NCI-H526 treated with DMSO at 0.1 percent for 48 hours (cell line): ENCODE measurements around the gene NMNAT2.

ENCODE experiments used
- DNase-seq: peaks from one replicate; lab custom pipeline; 2025; lab: John Stamatoyannopoulos, UW

Gene NMNAT2

GRCh38 chr1:183236158-183236725, 181.9 kb downstream of the NMNAT2 start:
- peak; percentile 27 for DNase-seq

GRCh38 chr1:183235503-183235902, 182.7 kb downstream of the NMNAT2 start:
- no peak for DNase-seq

- peak; percentile 83 for DNase-seq
Measured at GRCh38 chr1:183234660-183235476, 183.3 kb downstream of the NMNAT2 start.

GRCh38 chr1:183233113-183233512, 185.1 kb downstream of the NMNAT2 start:
- DNase-seq: no peak

- DNase-seq: peak; percentile 34
Measured at GRCh38 chr1:183231545-183231944, 186.6 kb downstream of the NMNAT2 start.

- peak; percentile 96 for DNase-seq
Measured at GRCh38 chr1:183230413-183230812, 187.8 kb downstream of the NMNAT2 start.

GRCh38 chr1:183228347-183229220, 189.6 kb downstream of the NMNAT2 start:
- DNase-seq: no peak

GRCh38 chr1:183227422-183228346, 190.5 kb downstream of the NMNAT2 start:
- no peak for DNase-seq

GRCh38 chr1:183226963-183227362, 191.2 kb downstream of the NMNAT2 start:
- peak; percentile 73 for DNase-seq

- no peak for DNase-seq
Measured at GRCh38 chr1:183226361-183226760, 191.8 kb downstream of the NMNAT2 start.

- DNase-seq: no peak
Measured at GRCh38 chr1:183223467-183223866, 194.7 kb downstream of the NMNAT2 start.

- no peak for DNase-seq
Measured at GRCh38 chr1:183222909-183223308, 195.3 kb downstream of the NMNAT2 start.

GRCh38 chr1:183219616-183220009, 198.6 kb downstream of the NMNAT2 start:
- DNase-seq: no peak

GRCh38 chr1:183218971-183219615, 199.1 kb downstream of the NMNAT2 start:
- DNase-seq: no peak

- DNase-seq: no peak
Measured at GRCh38 chr1:183218027-183218618, 200.1 kb downstream of the NMNAT2 start.

- no peak for DNase-seq
Measured at GRCh38 chr1:183215936-183216335, 202.2 kb downstream of the NMNAT2 start.

- no peak for DNase-seq
Measured at GRCh38 chr1:183215076-183215720, 203.0 kb downstream of the NMNAT2 start.

GRCh38 chr1:183214021-183214970, 203.9 kb downstream of the NMNAT2 start:
- DNase-seq: no peak

GRCh38 chr1:183212870-183213269, 205.3 kb downstream of the NMNAT2 start:
- DNase-seq: no peak
